Measurements from ENCODE around the gene KLK12. TPM values are rescaled to one million over a fixed set of nuclear protein-coding genes. Genes with fewer than 3 reads are reported as not detected.

The KLK12 gene
- total RNA-seq (2011; cell fraction: chromatin; rRNA removed; ENCODE audit: low replicate concordance): not detected in 2 replicates
- not detected in 2 replicates for total RNA-seq (2011; cell fraction: nucleolus; rRNA removed)
- total RNA-seq (2011; cell fraction: nucleoplasm; rRNA removed): not detected in 2 replicates
- total RNA-seq (2014; rRNA removed) (not detected in 2 replicates), total RNA-seq (2014; rRNA removed; fragmentation: Illumina TruSeq; extraction: Trizol) (not detected in 2 replicates), total RNA-seq (2015; rRNA removed; fragmentation: Illumina TruSeq; extraction: Trizol) (not detected in 2 replicates), total RNA-seq (2021) (not detected in 2 replicates), polyA plus RNA-seq (2011; rRNA removed) (not detected in 2 replicates), polyA plus RNA-seq (2014; fragmentation: Illumina TruSeq; extraction: Trizol) (not detected in 2 replicates), polyA plus RNA-seq (2014; fragmentation: Nextera tagmentation; extraction: Ambion mirVana) (not detected), polyA plus RNA-seq (2014; rRNA removed) (not detected in 2 replicates), polyA minus RNA-seq (2011; rRNA and poly(A)+ RNA removed) (not detected in 2 replicates), Bru-seq, nascent RNA (not detected), BruChase-seq, experiment 1, labeled RNA remaining after a 2-hour chase (not detected), BruChase-seq, experiment 2, labeled RNA remaining after a 6-hour chase (not detected)
- polyA plus RNA-seq (2011; cell fraction: cytosol; rRNA removed): not detected in 2 replicates
- polyA plus RNA-seq (2011; cell fraction: nucleus; rRNA removed): not detected in 2 replicates
- polyA plus RNA-seq (2012): not detected in 2 replicates
- not detected in 2 replicates for polyA minus RNA-seq (2011; cell fraction: cytosol; rRNA and poly(A)+ RNA removed)
- not detected in 2 replicates for polyA minus RNA-seq (2011; cell fraction: nucleus; rRNA and poly(A)+ RNA removed)
- long read RNA-seq, experiment 1: 0 reads
- long read RNA-seq, experiment 2: 0 reads
- long read RNA-seq, experiment 3: 0 reads

- no peak within 1 kb of the TSS for H3K9ac ChIP-seq (ENCODE audit: insufficient read depth in 1 of 2, low read depth in 2 of 2, low read length in 2 of 2)
- BruUV-seq (replicated peaks): no TSS peak
- H4K20me1 ChIP-seq (replicated peaks; ENCODE audit: control insufficient read depth, insufficient read depth, low read length): no peaks in the 10 kb centered on the region
- H3K4me2 ChIP-seq (ENCODE audit: insufficient read depth, low read length): no peak within 1 kb of the TSS
- no peak for DNase-seq (ENCODE audit: extremely low read depth in 1 of 4, low spot score in 3 of 4)
- no peaks in the 10 kb centered on the region for H3K36me3 ChIP-seq (ENCODE audit: control insufficient read depth, insufficient read depth, low read length)
- ATAC-seq: no peak
- H3K27ac ChIP-seq (ENCODE audit: extremely low read depth, low read depth, low read length): no peak within 1 kb of the TSS
- no peak within 1 kb of the TSS for H3K4me3 ChIP-seq
- FAIRE-seq: no peak
- TF ChIP-seq TAF7 (tag; IDR thresholded peaks at IDR 0.05): no peak
- no peak for TF ChIP-seq ZBTB40 (IDR thresholded peaks at IDR 0.05)
- TF ChIP-seq ZBTB40 (CRISPR knock-in tag; IDR thresholded peaks at IDR 0.05): no peak
- no peak for TF ChIP-seq POLR3G (IDR thresholded peaks at IDR 0.05; ENCODE audit: extremely low read depth, insufficient read length, insufficient replicate concordance)
- TF ChIP-seq PHB2 (IDR thresholded peaks at IDR 0.05; ENCODE audit: low read depth): no peak
- no peak for TF ChIP-seq HIVEP1 (CRISPR knock-in tag; IDR thresholded peaks at IDR 0.05)
- TF ChIP-seq TSC22D4 (tag; IDR thresholded peaks at IDR 0.05): no peak
- H3K9me1 ChIP-seq (ENCODE audit: control insufficient read depth, insufficient read depth, low read length): peaks cover 2% of the 10 kb centered on the region
- 1% methylated on average over 10 of the region's 11 CpGs for WGBS (ENCODE audit: insufficient coverage, low coverage, missing lambda C conversion rate)
- in situ Hi-C loops (cut with MboI) (no loop called here), intact Hi-C loops (cut with micrococcal nuclease) (no loop called here)
- POLR2A ChIA-PET: interaction anchor here (0.8 to 1.0 kb wide), 2 partner anchors 9 to 13 kb away, joined by 3 read pairs; no protein-coding TSS in a partner anchor
- peaks cover 0 to 6% of the 10 kb centered on the region in 2 experiments; a peak in 3 of 5 replicates for H3K4me1 ChIP-seq (replicated peaks in 1 of 2; ENCODE audit: control insufficient read depth in 2 of 2, insufficient read depth in 2 of 2, low read length in 2 of 2)
- no peaks in the 10 kb centered on the region for H3K9me3 ChIP-seq (replicated peaks; ENCODE audit: control insufficient read depth, insufficient read depth, low read depth, low read length)
- no peak within 1 kb of the TSS for H2AFZ ChIP-seq (ENCODE audit: low read depth, low read length)
- peaks cover 7 to 32% of the 10 kb centered on the region in 2 experiments for H3K27me3 ChIP-seq (ENCODE audit: control insufficient read depth in 2 of 2, insufficient read depth in 2 of 2, low read length in 2 of 2)
- H3K79me2 ChIP-seq (ENCODE audit: control insufficient read depth, insufficient read depth, low read length): no peaks in the 10 kb centered on the region
- CTCF ChIA-PET (ENCODE audit: low intra/inter-chr PET ratio): no interaction called here
Observed at GRCh38 chr19:51034704-51035103, at the start of gene KLK12. TSS of gene KLK12 (minus strand) at chr19:51035002. CDS start at chr19:51034621, 381 bp downstream.

Measured in K562 (cell line).